Measurements from ENCODE around the gene EEFSEC. TPM values are rescaled to one million over a fixed set of nuclear protein-coding genes. Genes with fewer than 3 reads are reported as not detected.

The EEFSEC gene
- total RNA-seq, 4 donors from 2014 or later: 25.1 to 43.5 (median 29.5) TPM

- H3K9me3 ChIP-seq: no peaks in the 10 kb centered on the region
- TF ChIP-seq CTCF (IDR thresholded peaks at IDR 0.05) (peak; percentile 75 to 97 (median 97)), EP300 (IDR thresholded peaks at IDR 0.05) (no peak), POLR2A (IDR thresholded peaks at IDR 0.05) (no peak)
- no peaks in the 10 kb centered on the region for H3K36me3 ChIP-seq
- no peak overlapping the region for H3K27ac ChIP-seq
- peaks cover 0 to 40% of the 10 kb centered on the region in 2 donors for H3K27me3 ChIP-seq
- DNase-seq (ENCODE audit: low spot score in 2 of 2): peak in 1 of 2 donors; percentile 10
- H3K4me3 ChIP-seq: peak overlapping the region in 3 of 4 donors; percentile 6 to 38 (median 11)
- H3K4me1 ChIP-seq: peaks cover 0 to 9% (median 3%) of the 10 kb centered on the region in 4 donors
- 10 to 15% methylated on average over 27 to 36 of the region's 66 CpGs for WGBS, 2 donors
Observed at GRCh38 chr3:128426128-128426921, 273.0 kb downstream of the EEFSEC start.

GRCh38 chr3:128427175-128427857 lies 274.0 kb downstream of the EEFSEC start:
- Histone ChIP-seq H3K4me1 (peaks cover 0 to 13% (median 4%) of the 10 kb centered on the region in 4 donors), H3K4me3 (no peak overlapping the region), H3K27ac (no peak overlapping the region), H3K27me3 (peaks cover 0 to 50% of the 10 kb centered on the region in 2 donors), H3K9me3 (no peaks in the 10 kb centered on the region), H3K36me3 (no peaks in the 10 kb centered on the region)
- 80 to 88% methylated on average over 12 to 15 of the region's 15 CpGs for WGBS, 2 donors
- no peak for DNase-seq (ENCODE audit: low spot score in 2 of 2)
- no peak for TF ChIP-seq POLR2A (IDR thresholded peaks at IDR 0.05)
- no peak for TF ChIP-seq EP300 (IDR thresholded peaks at IDR 0.05)
- no peak for TF ChIP-seq CTCF (IDR thresholded peaks at IDR 0.05)

GRCh38 chr3:128427872-128428822 lies 274.9 kb downstream of the EEFSEC start:
- H3K4me1 ChIP-seq: peaks cover 0 to 21% (median 8%) of the 10 kb centered on the region in 4 donors
- H3K4me3 ChIP-seq: no peak overlapping the region
- peaks cover 0 to 58% of the 10 kb centered on the region in 2 donors for H3K27me3 ChIP-seq
- no peaks in the 10 kb centered on the region for H3K36me3 ChIP-seq
- DNase-seq (ENCODE audit: low spot score in 2 of 2): no peak
- 86 to 87% methylated on average over 17 to 19 of the region's 19 CpGs for WGBS, 2 donors
- no peak overlapping the region for H3K27ac ChIP-seq
- no peak for TF ChIP-seq POLR2A (IDR thresholded peaks at IDR 0.05)
- no peak for TF ChIP-seq EP300 (IDR thresholded peaks at IDR 0.05)
- TF ChIP-seq CTCF (IDR thresholded peaks at IDR 0.05): no peak
- H3K9me3 ChIP-seq: no peaks in the 10 kb centered on the region

GRCh38 chr3:128429275-128429674 lies 276.0 kb downstream of the EEFSEC start:
- WGBS, 2 donors: 85 to 92% methylated on average over 6 to 15 of the region's 15 CpGs
- H3K36me3 ChIP-seq: no peaks in the 10 kb centered on the region
- H3K9me3 ChIP-seq: no peaks in the 10 kb centered on the region
- no peak overlapping the region for H3K4me3 ChIP-seq
- H3K27ac ChIP-seq: no peak overlapping the region
- no peak for DNase-seq (ENCODE audit: low spot score in 2 of 2)
- H3K4me1 ChIP-seq: peaks cover 0 to 26% (median 9%) of the 10 kb centered on the region in 4 donors
- H3K27me3 ChIP-seq: peaks cover 0 to 69% of the 10 kb centered on the region in 2 donors
- TF ChIP-seq EP300 (IDR thresholded peaks at IDR 0.05): no peak
- no peak for TF ChIP-seq CTCF (IDR thresholded peaks at IDR 0.05)
- no peak for TF ChIP-seq POLR2A (IDR thresholded peaks at IDR 0.05)
